GM19351 (cell line): ENCODE results near the gene SLC26A5.
"Not testable (repeated sequence)": the region's sequence is repeated elsewhere in the genome, so short reads cannot be mapped to it uniquely, and the experiment has no call there.

Experiments
- ATAC-seq: cut with Tn5 transposase; IDR thresholded peaks from one replicate; pipeline ENCODE4 v1.9.1; 2021; ENCODE audit warnings: mild to moderate bottlenecking, moderate library complexity; ENCODE audit not compliant: unreplicated experiment

SLC26A5 gene, protein sequence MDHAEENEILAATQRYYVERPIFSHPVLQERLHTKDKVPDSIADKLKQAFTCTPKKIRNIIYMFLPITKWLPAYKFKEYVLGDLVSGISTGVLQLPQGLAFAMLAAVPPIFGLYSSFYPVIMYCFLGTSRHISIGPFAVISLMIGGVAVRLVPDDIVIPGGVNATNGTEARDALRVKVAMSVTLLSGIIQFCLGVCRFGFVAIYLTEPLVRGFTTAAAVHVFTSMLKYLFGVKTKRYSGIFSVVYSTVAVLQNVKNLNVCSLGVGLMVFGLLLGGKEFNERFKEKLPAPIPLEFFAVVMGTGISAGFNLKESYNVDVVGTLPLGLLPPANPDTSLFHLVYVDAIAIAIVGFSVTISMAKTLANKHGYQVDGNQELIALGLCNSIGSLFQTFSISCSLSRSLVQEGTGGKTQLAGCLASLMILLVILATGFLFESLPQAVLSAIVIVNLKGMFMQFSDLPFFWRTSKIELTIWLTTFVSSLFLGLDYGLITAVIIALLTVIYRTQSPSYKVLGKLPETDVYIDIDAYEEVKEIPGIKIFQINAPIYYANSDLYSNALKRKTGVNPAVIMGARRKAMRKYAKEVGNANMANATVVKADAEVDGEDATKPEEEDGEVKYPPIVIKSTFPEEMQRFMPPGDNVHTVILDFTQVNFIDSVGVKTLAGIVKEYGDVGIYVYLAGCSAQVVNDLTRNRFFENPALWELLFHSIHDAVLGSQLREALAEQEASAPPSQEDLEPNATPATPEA

DNA sequence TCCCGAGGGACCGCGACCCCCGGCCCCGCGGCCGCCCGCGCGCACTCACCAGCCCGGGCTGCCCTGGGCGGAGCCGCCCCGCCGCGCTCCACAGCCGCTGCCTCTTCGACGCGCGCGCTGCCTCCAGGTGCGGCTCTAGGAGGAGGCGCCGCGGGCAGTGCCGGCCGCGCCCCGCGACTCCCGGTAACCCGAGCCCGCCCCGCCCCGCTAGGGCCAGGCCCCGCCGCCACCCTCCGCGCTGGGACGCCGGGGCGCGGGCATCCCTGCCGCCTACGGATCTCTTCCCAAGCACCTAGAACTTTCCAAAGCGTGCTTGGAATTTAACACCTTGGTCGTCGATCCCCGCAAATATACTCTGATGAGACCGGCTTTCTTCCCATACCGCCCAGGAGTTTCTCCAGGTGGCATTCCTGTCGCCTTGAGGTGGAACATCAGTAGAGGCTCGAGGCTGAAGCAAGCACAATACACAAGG is at the start of gene SLC26A5:
Gene SLC26A5 (minus strand): TSS at position 159 of the 472 bp plus-strand sequence. CDS start 24,693 bp downstream, outside the sequence.
- peak; percentile 46 for ATAC-seq

GRCh38 chr7:103487419-103487818 is 41.4 kb upstream of the SLC26A5 start:
- no peak for ATAC-seq

DNA sequence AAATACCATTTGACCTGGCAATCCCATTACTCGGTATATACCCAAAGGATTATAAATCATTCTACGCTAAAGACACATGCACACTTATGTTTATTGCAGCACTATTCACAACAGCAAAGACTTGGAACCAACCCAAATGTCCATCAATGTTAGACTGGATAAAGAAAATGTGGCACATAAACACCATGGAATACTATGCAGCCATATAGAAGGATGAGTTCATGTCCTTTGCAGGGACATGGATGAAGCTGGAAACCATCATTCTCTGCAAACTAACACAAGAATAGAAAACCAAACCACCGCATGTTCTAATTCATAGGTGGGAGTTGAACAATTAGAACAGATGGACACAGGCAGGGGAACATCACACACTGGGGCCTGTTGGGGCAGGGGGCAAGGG is 40.9 kb upstream of the SLC26A5 start:
- ATAC-seq, result not testable (repeated sequence)

DNA sequence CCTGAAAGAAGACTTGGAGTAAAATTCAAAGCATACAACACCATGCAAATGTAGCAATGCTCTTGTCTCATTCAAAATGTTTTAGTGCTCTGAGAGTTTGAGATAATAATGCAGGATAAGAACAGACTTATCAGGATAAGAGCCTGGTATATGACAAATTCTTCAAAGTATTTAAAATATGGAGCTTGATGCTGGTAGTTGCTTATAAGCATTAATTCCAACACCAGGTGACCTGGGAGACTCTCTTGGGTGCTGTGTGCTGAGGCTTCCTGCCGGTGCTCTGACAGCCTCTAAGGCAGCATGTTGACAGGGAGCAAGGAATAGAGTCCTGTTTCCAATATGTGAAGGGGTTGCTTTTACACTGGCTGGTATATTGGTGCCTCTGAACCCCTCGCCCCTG is 34.8 kb upstream of the SLC26A5 start:
- no peak for ATAC-seq

DNA sequence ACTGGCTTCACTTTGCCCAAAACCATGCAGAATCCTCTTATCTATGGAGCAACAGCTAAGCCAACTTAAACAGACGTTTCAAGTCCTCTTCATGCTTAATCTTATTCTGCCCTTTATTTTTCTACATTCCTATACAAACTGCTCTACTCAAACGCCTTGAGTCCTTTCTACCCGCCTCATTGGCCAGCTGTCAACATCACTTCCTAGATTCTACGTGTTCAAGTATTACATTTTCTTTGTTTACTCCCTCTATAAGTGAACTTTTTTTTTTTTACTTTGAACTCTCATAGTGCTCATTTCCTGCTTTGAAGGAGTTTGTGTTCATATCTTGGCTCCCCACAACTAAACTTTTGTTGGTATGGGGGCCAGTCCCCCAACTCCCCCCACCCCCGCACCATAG is 28.9 kb upstream of the SLC26A5 start:
- no peak for ATAC-seq

GRCh38 chr7:103469095-103469948 is 23.3 kb upstream of the SLC26A5 start:
- ATAC-seq, result no peak

- no peak for ATAC-seq
These were observed 20.8 kb upstream of the SLC26A5 start for GRCh38 chr7:103466814-103467213.

DNA sequence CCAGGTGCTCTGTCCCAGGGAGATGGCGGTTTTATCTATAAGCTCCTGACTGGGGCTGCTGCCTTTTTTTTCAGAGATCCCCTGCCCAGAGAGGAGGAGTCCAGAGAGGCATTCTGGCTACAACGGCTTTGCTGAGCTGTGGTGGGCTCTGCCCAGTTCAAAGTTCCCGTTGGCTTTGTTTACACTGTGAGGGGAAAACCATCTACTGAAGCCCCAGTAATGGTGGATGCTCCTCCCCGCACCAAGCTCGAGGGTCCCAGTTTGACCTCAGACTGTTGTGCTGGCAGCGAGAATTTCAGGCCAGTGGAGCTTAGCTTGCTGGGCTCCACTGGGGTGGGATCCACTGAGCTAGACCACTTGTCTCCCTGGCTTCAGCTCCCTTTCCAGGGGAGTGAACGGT is 16.4 kb upstream of the SLC26A5 start:
- ATAC-seq, result no peak

- peak; percentile 86 for ATAC-seq
These were observed 1.3 kb upstream of the SLC26A5 start for GRCh38 chr7:103447073-103447960.

- ATAC-seq, result peak; percentile 21
These were observed 569 bp downstream of the SLC26A5 start for GRCh38 chr7:103445228-103446048.

GRCh38 chr7:103439661-103440060 is 6.3 kb downstream of the SLC26A5 start:
- no peak for ATAC-seq

- ATAC-seq, result no peak
These were observed 8.4 kb downstream of the SLC26A5 start for GRCh38 chr7:103437623-103438022.

DNA sequence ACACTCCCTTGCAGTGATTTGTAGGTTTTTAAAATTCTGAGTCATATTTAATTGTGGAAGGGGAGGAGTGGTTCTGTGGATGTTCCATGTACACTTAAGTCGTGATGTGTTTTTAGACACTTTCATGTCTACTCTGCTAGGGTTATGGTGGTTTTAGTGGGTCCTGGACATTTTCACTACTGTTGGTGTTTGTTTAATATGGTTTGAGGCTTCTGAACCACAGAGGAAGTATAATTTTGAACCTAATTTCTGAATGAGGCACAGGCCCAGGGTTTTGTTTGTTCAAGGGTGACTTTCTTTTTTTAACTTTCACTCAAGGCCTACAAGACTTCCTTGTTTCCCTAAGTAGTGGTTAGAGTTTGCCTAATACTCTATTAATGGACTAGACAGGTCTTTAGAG is 13.3 kb downstream of the SLC26A5 start:
- peak; percentile 87 for ATAC-seq

GRCh38 chr7:103425177-103425576 is 20.8 kb downstream of the SLC26A5 start:
- no peak for ATAC-seq

GRCh38 chr7:103423467-103424179 is 22.4 kb downstream of the SLC26A5 start:
- no peak for ATAC-seq

DNA sequence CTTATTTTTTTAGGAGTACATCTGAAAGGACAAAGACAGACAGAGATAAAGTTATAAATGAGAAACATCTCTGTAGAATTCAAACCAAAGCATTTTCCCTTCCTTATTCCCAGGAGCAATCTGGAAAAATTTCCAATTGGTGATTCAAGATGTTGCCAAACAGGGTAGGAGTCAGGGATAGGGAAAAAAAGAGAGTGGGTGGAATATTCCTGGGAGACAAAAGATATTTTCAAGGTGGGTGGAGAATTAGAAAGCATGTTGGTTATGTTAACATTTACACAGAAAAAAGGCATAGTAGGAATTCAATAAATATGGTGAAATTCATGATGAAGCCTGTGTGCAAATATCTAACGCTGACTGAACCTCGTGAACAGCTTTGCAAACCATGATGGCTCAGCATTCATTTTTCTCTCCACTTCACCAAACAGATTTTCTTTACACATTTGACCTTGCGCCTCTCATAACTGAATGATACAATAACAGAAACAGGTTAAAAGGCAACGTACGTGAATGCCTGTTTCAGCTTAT is 25.1 kb downstream of the SLC26A5 start:
- no peak for ATAC-seq

DNA sequence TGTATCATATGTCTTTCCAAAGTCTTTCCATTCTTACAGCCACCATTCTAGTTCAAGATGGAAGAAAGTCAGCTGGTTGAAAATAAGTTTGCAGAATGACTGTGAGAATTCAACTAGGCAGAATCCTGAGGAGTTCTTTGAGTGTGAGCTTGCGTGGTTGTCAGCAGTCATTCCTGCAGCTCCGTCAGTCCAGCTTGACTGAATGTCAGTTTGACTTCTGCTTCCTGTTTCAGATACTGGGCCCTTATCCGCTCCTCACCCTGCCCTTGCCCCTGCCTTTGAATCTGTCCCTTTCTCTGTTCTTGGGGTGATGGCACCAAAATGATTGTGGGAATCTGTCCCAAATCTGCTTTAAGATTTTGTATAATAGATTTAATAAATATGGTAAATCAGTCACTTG is 27.8 kb downstream of the SLC26A5 start:
- no peak for ATAC-seq

DNA sequence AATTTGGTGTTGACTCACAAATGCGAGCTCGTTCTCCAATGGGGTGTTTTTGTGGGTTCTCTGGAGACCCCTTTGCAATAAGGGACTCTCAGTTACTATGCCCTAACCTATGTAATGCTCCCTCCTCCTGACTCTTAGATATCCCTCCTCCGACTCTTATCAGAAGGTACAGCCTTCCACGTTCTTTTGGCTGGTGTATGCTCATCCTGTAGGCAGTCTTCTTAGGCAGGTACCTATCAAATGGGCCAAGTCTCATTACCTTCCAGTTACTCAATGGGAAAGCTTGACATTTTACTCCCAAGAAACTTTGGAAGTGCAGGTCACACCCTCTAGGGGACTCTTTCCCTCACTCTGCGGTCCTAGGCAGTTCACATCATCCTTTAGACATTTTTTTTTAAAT is 32.6 kb downstream of the SLC26A5 start:
- no peak for ATAC-seq
